GM18867 (cell line): ENCODE results near the gene GDNF.
"Not testable (repeated sequence)": the region's sequence is repeated elsewhere in the genome, so short reads cannot be mapped to it uniquely, and the experiment has no call there.

ENCODE experiments used
- ATAC-seq: cut with Tn5 transposase; IDR thresholded peaks from one replicate; pipeline ENCODE4 v1.9.1; 2021; ENCODE audit warnings: mild to moderate bottlenecking, moderate library complexity; ENCODE audit not compliant: unreplicated experiment

Gene GDNF, protein sequence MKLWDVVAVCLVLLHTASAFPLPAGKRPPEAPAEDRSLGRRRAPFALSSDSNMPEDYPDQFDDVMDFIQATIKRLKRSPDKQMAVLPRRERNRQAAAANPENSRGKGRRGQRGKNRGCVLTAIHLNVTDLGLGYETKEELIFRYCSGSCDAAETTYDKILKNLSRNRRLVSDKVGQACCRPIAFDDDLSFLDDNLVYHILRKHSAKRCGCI

GRCh38 chr5:37839407-37840052, at the start of gene GDNF:
GDNF (minus strand) TSS chr5:37840041; CDS start chr5:37834796, 5,245 bp downstream.
- no peak for ATAC-seq

GRCh38 chr5:37888476-37888875, 48.6 kb upstream of the GDNF start:
- no peak for ATAC-seq

GRCh38 chr5:37886242-37886905, 46.5 kb upstream of the GDNF start:
- ATAC-seq, result no peak

DNA sequence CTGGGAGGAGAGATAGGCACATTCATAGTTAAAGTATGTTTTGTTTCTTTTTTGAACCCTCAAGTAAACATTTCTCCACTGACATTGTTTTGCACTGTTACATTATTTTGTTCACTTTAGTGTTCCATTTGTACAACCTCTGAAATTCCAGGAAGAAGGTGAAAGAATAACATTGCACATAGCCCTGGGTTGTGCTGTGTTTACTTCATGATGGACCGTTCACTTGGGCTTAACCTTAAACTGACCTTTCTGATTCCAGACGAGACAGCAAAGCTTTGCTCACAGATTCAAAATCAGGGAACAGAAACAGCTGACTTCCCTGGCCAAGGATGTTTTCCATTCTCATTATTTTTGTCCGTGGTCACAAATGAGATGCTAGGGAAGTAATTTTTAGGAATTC, 42.8 kb upstream of the GDNF start:
- ATAC-seq, result no peak

- ATAC-seq, result peak; percentile 97
These were observed 41.5 kb upstream of the GDNF start for GRCh38 chr5:37881359-37881758.

- ATAC-seq, result no peak
These were observed 37.1 kb upstream of the GDNF start for GRCh38 chr5:37876943-37877342.

DNA sequence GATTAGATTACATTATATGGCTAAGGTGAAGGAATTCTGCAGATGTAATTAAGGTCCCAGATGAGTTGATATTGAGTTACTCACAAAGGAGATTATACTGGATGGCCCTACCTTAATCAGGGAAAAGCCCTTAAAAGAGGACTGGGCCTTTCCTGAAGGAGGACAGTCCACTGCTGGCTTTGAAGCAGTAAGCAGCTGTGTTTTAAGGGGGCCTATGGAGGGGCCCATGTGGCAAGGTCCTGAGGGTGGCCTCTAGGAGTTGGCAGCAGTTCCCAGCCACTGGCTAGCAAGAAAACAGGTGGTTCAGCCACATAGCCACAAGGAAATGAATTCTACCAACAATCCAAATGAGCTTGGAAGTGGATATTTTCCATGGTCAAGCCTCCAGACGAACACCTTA, 36.4 kb upstream of the GDNF start:
- no peak for ATAC-seq

DNA sequence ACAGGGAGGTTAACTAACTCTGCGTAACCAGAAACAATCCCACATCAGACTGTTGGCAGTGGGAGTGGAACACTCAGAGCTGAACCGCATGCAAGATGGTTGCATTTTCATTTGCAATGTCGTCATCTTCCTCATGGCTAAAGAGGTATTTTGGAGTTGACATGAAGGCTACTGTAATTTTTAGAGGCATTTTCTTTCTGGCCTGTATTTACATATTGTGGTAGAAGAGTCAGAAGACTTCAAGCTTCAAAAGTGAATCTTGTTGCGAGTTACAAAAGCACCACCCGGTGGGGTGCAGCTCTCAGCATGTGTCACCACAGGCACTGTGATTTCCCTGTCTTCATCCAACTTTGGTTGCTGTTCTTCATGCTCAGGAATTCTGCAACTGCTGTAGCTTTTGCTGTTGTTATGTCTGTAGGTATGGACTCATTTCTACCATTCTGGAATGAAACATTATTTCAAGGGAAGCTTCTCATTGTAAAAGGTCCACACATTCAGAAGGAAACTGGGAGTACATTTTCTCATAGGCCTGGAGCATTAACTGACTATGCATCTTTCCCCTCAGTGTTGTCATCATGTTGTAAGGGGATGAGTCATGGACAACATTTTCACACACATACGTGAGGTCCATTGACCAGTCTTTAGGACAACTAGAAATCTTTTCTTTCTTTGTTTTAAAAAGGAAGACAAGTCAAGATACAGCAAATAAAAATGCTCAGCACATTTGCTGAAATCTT, 35.4 kb upstream of the GDNF start:
- peak; percentile 70 for ATAC-seq

GRCh38 chr5:37873988-37874387, 34.1 kb upstream of the GDNF start:
- ATAC-seq, result peak; percentile 73

GRCh38 chr5:37871023-37871815, 31.4 kb upstream of the GDNF start:
- ATAC-seq, result no peak

DNA sequence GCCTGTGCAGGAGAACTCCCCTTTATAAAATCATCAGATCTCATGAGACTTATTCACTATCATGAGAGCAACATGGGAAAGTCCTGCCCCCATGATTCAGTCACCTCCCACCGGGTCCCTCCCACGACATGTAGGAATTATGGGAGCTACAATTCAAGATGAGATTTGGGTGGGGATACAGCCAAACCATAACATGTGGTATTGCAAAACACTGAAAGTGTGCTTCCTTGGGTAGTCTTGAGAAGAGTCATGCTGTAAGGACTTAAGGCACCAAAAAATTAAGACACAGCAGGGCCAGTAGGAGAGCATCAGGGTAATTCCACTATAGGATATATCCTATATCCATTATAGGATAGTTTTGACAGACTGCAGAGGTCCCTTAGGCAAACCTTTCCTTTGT, 29.4 kb upstream of the GDNF start:
- ATAC-seq, result no peak

- no peak for ATAC-seq
These were observed 27.8 kb upstream of the GDNF start for GRCh38 chr5:37867654-37868053.

DNA sequence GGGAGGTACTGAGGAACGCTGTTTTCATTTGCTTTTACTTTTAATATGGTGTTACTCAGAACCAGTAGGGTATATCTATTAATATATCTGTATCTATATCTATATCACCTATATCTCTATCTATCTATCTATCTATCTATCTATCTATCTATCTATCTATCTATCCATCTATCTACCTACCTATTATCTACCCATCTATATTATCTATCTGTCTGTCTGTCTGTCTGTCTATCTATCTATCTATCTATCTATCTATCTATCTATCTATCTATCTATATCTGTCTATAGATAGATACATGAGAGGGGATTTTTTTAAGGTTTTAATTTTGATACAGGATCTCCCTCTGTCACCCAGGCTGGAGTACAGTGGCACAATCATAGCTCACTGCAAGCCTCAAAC, 23.1 kb upstream of the GDNF start:
- ATAC-seq, result not testable (repeated sequence)

DNA sequence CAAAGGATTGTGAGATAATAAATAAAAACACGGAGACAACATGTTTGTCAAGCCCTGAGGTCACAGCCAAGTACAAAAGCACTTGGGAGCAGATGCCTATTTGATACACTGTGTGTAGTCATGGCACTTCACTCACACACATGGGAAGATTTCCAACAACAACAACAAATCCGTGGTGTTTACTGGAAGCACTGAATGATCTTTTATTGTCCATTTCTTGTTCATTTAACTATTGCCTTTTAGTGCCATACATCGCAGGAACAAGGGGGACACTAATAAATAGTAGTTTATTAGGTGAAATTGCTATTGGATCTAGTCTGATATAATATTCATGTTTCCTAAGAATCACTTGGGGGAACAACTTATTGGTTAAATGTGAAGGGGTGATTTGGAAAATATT, 20.4 kb upstream of the GDNF start:
- ATAC-seq, result no peak

GRCh38 chr5:37859805-37860204, 20.0 kb upstream of the GDNF start:
- peak; percentile 99 for ATAC-seq

- ATAC-seq, result no peak
These were observed 18.4 kb upstream of the GDNF start for GRCh38 chr5:37858250-37858649.

GRCh38 chr5:37857696-37858095, 17.9 kb upstream of the GDNF start:
- ATAC-seq, result no peak

GRCh38 chr5:37855438-37855837, 15.6 kb upstream of the GDNF start:
- ATAC-seq, result no peak

DNA sequence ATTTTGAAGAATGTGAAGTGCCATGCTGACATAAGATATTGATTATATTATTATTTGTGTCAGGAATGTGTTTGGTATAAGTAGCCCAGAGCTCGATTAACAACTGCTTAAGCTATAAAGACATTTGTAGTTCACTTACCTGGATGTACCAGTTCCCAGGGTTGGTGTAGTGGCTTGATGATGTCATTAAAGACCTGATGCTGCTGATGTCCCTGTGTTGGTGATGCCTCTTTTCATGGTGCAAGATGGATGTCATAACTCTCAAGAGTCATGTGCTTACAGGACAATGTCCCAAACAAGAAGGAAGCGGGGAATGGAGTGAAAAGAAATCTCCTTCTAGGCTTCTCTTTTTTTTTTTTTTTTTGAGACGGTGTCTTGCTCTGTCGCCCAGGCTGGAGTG, 11.5 kb upstream of the GDNF start:
- ATAC-seq, result no peak

- ATAC-seq, result no peak
These were observed 10.5 kb upstream of the GDNF start for GRCh38 chr5:37850226-37850865.
